Right lobe of liver (tissue), 4 donors: ENCODE measurements around the gene PLIN3.

Experiments
- CTCF ChIP-seq, 4 donors: fragments of 200-600 bp in 3 of 4; fragments of 450-650 bp in 1 of 4; IDR thresholded peaks; one replicate each; pipeline versions ENCODE4 v1.5.1 to v1.8.0; 2016 to 2022; ENCODE audit warnings: antibody characterized with exemption in 4 of 4, mild to moderate bottlenecking in 2 of 4
- POLR2A ChIP-seq: fragments of 450-650 bp; IDR thresholded peaks from one replicate; pipeline ENCODE4 v1.6.1; 2017; ENCODE audit warnings: antibody characterized with exemption, mild to moderate bottlenecking
- donor health status: DM: no; HTN: no; CAD: no.
- donor health status: DM: no; HTN: no; CAD: no.
- donor health status: DM: no; HTN: yes; CAD: no.

DNA sequence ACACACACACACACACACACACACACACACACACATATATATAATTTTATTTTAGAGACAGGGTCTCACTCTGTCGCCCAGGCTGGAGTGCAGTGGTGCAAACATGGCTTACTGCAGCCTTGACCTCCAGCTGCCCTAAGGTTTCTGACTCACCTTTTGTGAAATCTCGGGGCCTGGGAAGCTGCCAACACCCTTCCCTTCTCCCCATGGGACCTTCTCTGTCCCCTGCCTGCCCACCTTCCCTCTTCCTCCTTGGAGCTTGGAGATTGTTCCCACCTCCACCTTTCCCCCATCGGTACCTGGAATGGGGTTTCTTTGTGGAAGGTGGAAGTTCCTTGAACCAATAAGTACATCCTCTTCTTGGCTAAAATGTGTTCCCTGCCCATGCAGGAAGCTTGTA lies 28.9 kb upstream of the PLIN3 start:
- TF ChIP-seq CTCF (IDR thresholded peaks at IDR 0.05), result no peak
- no peak for TF ChIP-seq POLR2A
